SK-N-MC (cell line): ENCODE measurements around the gene FBXO31.

Source experiments
- DNase-seq: peaks from one replicate; pipeline ENCODE4 v3.0.0-alpha.2; 2011; ENCODE audit warnings: low read depth, low spot score
- H3K27ac ChIP-seq: fragments of 200-600 bp; sonication (generic); 2 replicates; pipeline ENCODE4 v1.5.1; 2016; ENCODE audit warnings: mixed run types
- H3K36me3 ChIP-seq: fragments of 200-600 bp; sonication (generic); 2 replicates; pipeline ENCODE4 v1.6.1; 2017; ENCODE audit warnings: antibody characterized with exemption, low read length, mixed read lengths; ENCODE audit not compliant: insufficient read depth
- H3K4me3 ChIP-seq: fragments of 200-600 bp; sonication (generic); 2 replicates; pipeline ENCODE4 v1.5.1; 2016
- H3K9ac ChIP-seq: fragments of 200-600 bp; sonication (generic); 2 replicates; pipeline ENCODE4 v1.8.0; 2017; ENCODE audit warnings: mixed run types, mixed read lengths; ENCODE audit not compliant: insufficient read length
- H3K9me3 ChIP-seq: fragments of 200-600 bp; sonication (generic); 2 replicates; pipeline ENCODE4 v1.6.1; 2017; ENCODE audit warnings: low read depth, mild to moderate bottlenecking, antibody characterized with exemption, low read length, moderate library complexity, mixed read lengths
- EZH2 ChIP-seq: fragments of 200-600 bp; sonication (generic); IDR thresholded peaks from one replicate; pipeline ENCODE4 v1.6.1; 2017; ENCODE audit warnings: antibody characterized with exemption
- FOXP2 ChIP-seq: optimal IDR thresholded peaks from 2 replicates; pipeline ENCODE3; 2011; ENCODE audit warnings: mild to moderate bottlenecking, moderate library complexity; ENCODE audit not compliant: insufficient read depth; ENCODE audit errors: extremely low read length, control extremely low read depth
- POLR2AphosphoS5 ChIP-seq: IDR thresholded peaks from 2 replicates; pipeline ENCODE4 v1.6.1; 2012; ENCODE audit warnings: mild to moderate bottlenecking, low read depth, low read length, borderline replicate concordance

Gene FBXO31

DNA sequence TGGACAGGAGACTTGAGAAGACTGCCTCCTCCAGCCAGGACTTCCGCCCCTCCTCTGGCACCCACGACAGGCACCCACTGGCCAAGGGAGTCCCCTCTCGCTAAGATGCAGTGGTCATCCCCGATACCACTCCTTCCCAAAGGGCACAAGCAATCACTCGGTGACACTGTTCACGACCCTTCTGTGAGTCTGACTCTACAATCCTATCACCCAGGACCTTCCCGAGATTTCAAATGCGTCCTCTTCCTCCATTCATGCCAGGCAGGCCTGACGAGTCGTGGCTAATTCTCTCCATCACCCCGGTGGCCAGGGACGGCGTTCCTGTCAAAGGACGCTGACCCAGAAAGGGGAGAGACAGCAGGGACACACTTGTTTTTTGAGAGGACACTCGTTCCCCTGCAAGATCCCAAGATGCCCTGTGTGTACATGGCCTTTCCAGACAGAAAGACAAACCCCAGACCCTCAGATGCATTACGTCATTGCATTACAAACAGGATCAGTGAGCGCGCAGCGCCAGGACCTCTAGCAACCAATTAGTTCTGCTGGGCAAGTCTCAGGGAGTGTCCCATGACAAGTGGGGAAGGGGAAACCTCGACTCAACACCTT lies 12.2 kb downstream of the FBXO31 start:
- H3K9ac ChIP-seq = no peak overlapping the region
- no peak overlapping the region for H3K4me3 ChIP-seq
- no peak for TF ChIP-seq FOXP2
- TF ChIP-seq EZH2 = no peak
- TF ChIP-seq POLR2AphosphoS5 = no peak
- H3K36me3 ChIP-seq = no peaks in the 10 kb centered on the region
- no peak for DNase-seq
- no peak overlapping the region for H3K27ac ChIP-seq
- H3K9me3 ChIP-seq = no peaks in the 10 kb centered on the region

GRCh38 chr16:87369796-87370719 lies 13.5 kb downstream of the FBXO31 start:
- H3K4me3 ChIP-seq = no peak overlapping the region
- H3K36me3 ChIP-seq = no peaks in the 10 kb centered on the region
- no peak for DNase-seq
- H3K9me3 ChIP-seq = no peaks in the 10 kb centered on the region
- no peak overlapping the region for H3K9ac ChIP-seq
- H3K27ac ChIP-seq = no peak overlapping the region
- TF ChIP-seq POLR2AphosphoS5 (no peak), FOXP2 (no peak), EZH2 (no peak)

DNA sequence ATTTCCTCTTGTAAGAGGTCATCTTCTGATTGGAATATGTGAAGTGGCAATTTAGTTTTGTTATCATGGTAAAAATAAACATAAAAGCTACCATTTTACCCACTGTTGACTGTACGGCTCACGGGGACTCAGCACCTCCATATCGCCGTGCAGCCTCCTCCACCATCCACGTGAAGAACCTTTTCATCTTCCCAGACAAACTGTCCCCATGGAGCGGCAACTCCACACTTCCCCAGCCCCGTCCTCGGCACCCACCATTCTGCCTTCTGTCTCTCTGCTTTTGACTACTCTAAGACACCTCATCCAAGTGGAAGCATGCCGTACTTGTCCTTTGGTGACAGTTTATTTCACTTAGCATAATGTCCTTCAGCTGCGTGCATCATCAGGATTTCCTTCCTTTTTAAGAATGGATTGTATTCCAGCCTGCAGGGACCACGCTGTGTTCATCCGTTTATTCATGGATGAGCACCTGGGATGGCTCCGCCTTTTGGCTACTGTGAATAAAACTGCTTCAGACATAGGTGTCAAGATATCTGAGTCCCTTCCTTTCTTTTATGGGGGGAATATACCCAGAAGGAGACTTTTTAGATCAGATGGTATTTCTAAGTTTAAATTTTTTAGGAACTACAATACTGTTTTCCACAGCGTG lies 14.3 kb downstream of the FBXO31 start:
- no peak overlapping the region for H3K27ac ChIP-seq
- no peaks in the 10 kb centered on the region for H3K9me3 ChIP-seq
- TF ChIP-seq POLR2AphosphoS5 (no peak), EZH2 (no peak)
- H3K36me3 ChIP-seq = no peaks in the 10 kb centered on the region
- no peak for DNase-seq
- H3K4me3 ChIP-seq = no peak overlapping the region
- H3K9ac ChIP-seq = no peak overlapping the region

- H3K27ac ChIP-seq = no peak overlapping the region
- H3K9me3 ChIP-seq = no peaks in the 10 kb centered on the region
- TF ChIP-seq FOXP2 (no peak), POLR2AphosphoS5 (no peak), EZH2 (no peak)
- no peak overlapping the region for H3K9ac ChIP-seq
- no peak for DNase-seq
- no peaks in the 10 kb centered on the region for H3K36me3 ChIP-seq
- no peak overlapping the region for H3K4me3 ChIP-seq
Observed at GRCh38 chr16:87368029-87368770, 15.4 kb downstream of the FBXO31 start.

DNA sequence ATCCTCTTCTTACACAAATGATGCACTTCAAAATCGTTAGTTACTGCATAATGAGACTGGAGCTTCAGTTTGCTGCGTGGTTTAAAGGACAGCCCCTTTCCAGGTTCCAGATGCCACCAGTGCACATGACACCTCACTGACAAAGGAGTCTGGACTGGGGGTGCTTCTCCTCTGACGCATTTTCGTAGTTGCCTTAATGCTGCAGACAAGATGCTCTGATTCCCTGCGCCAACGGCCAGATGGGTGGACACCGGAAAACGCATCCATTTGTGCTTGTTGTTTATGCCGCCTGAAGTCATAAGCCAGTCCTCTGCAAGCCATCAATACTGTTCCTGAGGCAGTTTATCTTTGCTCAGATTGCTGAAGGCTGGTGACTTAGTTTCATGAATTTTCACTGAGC lies 16.0 kb downstream of the FBXO31 start:
- Histone ChIP-seq H3K27ac (no peak overlapping the region), H3K4me3 (no peak overlapping the region), H3K9ac (no peak overlapping the region), H3K36me3 (no peaks in the 10 kb centered on the region), H3K9me3 (no peaks in the 10 kb centered on the region)
- no peak for DNase-seq
- TF ChIP-seq POLR2AphosphoS5 = no peak
- no peak for TF ChIP-seq EZH2
- TF ChIP-seq FOXP2 = no peak

GRCh38 chr16:87366930-87367329 lies 16.6 kb downstream of the FBXO31 start:
- Histone ChIP-seq H3K36me3 (no peaks in the 10 kb centered on the region), H3K27ac (no peak overlapping the region), H3K4me3 (no peak overlapping the region), H3K9ac (no peak overlapping the region), H3K9me3 (no peaks in the 10 kb centered on the region)
- DNase-seq = no peak
- TF ChIP-seq FOXP2 (no peak), POLR2AphosphoS5 (no peak), EZH2 (no peak)

- TF ChIP-seq EZH2 (no peak), FOXP2 (no peak), POLR2AphosphoS5 (no peak)
- DNase-seq = no peak
- no peak overlapping the region for H3K4me3 ChIP-seq
- H3K9ac ChIP-seq = no peak overlapping the region
- H3K27ac ChIP-seq = no peak overlapping the region
- no peaks in the 10 kb centered on the region for H3K36me3 ChIP-seq
- H3K9me3 ChIP-seq = no peaks in the 10 kb centered on the region
Observed at GRCh38 chr16:87366288-87366687, 17.3 kb downstream of the FBXO31 start.

DNA sequence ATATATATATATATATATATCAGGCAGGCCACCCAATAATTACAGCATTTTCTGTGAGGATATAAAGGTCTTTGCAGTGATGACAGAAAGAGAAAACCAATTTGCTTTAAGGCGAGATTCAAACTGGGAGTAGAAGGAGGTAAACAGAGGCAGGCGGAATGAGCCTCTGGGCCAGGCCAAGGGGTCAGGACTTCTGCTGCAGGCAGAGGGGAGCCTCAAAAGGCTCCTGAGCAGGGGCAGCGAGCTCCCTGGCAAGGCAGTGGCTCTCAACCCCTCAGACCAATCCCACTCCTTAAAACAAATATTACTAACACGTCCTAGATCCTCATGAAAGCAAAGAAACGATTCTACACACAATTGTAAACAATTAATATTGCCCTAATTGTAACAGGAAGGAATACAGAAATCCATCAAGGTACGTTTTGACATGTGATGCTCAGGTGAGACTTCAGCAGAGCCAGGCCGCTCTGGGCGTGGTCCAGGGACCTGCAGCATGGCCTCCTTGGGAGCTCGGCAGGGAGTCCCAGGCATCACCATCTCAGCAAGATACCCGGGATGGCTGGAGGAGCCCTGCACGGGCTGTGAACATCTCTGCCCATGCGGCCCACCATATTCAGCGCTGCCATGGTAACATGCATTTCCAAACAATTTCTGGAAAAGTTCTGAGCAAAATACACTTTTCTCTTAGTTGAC lies 18.4 kb downstream of the FBXO31 start:
- no peaks in the 10 kb centered on the region for H3K36me3 ChIP-seq
- no peak overlapping the region for H3K4me3 ChIP-seq
- no peak overlapping the region for H3K9ac ChIP-seq
- DNase-seq = no peak
- H3K9me3 ChIP-seq = no peaks in the 10 kb centered on the region
- TF ChIP-seq POLR2AphosphoS5 = no peak
- no peak for TF ChIP-seq FOXP2
- TF ChIP-seq EZH2 = no peak
- H3K27ac ChIP-seq = no peak overlapping the region
